ENCODE data around the gene PLB1.

Gene PLB1

DNA sequence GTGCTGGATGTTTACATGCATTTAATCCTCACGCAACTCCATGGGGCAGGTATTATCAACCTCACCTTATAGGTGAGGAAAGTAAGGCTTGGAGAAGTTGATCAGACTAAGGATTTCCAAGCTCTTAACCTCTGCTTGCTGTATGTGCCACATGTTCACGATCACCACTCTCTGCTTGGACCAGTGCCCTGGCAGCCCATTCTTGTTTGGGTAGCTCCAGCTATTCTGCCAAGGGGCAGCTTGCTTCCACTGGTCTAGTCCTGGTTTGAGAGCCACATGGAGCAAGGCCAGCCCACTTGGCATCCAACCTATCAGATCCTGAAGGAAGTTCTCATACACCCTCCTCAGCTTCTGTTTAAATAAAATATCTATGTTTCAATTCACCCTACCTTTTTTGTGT lies 14.3 kb downstream of the PLB1 start:
- no peak for DNase-seq (ENCODE audit: low read depth)
- TF ChIP-seq, protein P1, sequence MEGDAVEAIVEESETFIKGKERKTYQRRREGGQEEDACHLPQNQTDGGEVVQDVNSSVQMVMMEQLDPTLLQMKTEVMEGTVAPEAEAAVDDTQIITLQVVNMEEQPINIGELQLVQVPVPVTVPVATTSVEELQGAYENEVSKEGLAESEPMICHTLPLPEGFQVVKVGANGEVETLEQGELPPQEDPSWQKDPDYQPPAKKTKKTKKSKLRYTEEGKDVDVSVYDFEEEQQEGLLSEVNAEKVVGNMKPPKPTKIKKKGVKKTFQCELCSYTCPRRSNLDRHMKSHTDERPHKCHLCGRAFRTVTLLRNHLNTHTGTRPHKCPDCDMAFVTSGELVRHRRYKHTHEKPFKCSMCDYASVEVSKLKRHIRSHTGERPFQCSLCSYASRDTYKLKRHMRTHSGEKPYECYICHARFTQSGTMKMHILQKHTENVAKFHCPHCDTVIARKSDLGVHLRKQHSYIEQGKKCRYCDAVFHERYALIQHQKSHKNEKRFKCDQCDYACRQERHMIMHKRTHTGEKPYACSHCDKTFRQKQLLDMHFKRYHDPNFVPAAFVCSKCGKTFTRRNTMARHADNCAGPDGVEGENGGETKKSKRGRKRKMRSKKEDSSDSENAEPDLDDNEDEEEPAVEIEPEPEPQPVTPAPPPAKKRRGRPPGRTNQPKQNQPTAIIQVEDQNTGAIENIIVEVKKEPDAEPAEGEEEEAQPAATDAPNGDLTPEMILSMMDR (IDR thresholded peaks at IDR 0.05; ENCODE audit: insufficient read depth, low read depth, low read length, missing control alignments), result no peak
- no peak overlapping the region for H3K4me3 ChIP-seq (ENCODE audit: low read depth, low read length)

DNA sequence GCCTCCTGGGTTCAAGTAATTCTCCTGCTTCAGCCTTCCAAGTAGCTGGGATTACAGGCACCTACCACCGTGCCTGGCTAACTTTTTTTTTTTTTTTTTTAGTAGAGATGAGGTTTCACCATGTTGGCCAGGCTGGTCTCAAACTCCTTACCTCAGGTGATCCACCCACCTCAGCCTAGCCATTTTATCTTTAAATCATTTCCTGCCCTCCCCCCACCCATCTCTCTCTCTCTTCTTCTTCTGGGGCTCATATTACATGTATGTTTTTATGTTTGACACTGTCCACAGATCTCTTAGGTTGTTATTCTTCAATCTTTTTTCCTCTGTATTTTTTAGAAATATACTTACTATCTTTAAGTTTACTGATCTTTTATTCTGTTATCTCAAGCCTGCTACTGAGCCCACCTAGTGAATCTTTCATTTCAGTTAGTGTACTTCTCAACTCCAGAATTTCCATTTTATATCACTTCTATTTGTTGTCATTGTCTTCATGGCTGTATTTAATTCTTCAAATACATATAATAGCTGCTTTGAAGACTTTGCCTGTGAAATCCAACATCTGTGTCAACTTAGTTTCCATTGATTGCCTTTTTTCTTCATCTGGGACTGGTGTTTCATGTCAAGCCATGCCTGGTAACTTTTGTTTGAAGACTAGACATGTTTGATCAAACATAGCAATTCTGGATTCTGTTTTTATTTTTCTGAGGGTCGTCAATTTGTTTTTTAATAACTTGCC lies 16.2 kb downstream of the PLB1 start:
- no peak overlapping the region for H3K4me3 ChIP-seq (ENCODE audit: low read depth, low read length)
- no peak for DNase-seq (ENCODE audit: low read depth)
- TF ChIP-seq, protein P1 (IDR thresholded peaks at IDR 0.05; ENCODE audit: insufficient read depth, low read depth, low read length, missing control alignments), result no peak

DNA sequence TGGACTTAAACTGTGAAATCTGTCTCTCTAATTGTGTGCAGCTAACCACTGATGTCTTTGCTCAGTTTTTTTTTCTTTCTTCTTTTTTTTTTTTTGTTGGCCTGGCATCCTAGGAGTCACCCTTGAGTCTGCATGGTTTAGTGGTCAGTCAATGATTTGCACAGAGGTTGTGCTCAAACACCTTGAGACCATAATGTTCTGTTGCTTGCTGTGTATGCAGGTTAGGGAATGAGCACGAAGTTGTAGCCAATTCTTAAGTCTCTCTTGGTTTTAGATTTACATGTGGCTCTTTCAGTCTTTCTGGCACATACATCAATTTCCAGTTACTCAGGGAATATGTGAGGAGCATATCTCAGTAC lies 16.7 kb downstream of the PLB1 start:
- DNase-seq (ENCODE audit: low read depth), result no peak
- TF ChIP-seq, protein P1 (IDR thresholded peaks at IDR 0.05; ENCODE audit: insufficient read depth, low read depth, low read length, missing control alignments), result no peak
- no peak overlapping the region for H3K4me3 ChIP-seq (ENCODE audit: low read depth, low read length)

DNA sequence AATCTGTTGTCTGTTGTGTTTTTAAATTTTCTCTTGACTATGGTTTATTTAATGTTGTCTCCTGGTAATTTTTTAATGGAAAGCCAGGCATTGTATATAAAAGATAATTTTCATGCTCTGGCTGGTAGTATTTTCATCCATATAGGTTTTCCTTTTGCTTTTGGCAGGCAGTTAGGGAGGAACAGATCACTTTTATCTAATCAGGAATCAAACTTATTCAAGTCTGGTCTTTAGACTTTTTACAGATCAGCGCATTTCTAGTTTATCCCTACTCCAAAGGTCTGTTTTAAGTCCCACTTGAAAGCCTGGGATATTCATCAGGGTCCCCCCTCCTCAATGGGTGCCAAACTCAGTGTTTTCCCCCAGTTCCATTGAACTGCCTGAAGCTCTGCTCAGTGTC lies 17.2 kb downstream of the PLB1 start:
- DNase-seq (ENCODE audit: low read depth), result no peak
- H3K4me3 ChIP-seq (ENCODE audit: low read depth, low read length), result no peak overlapping the region
- TF ChIP-seq, protein P1 (IDR thresholded peaks at IDR 0.05; ENCODE audit: insufficient read depth, low read depth, low read length, missing control alignments), result no peak

DNA sequence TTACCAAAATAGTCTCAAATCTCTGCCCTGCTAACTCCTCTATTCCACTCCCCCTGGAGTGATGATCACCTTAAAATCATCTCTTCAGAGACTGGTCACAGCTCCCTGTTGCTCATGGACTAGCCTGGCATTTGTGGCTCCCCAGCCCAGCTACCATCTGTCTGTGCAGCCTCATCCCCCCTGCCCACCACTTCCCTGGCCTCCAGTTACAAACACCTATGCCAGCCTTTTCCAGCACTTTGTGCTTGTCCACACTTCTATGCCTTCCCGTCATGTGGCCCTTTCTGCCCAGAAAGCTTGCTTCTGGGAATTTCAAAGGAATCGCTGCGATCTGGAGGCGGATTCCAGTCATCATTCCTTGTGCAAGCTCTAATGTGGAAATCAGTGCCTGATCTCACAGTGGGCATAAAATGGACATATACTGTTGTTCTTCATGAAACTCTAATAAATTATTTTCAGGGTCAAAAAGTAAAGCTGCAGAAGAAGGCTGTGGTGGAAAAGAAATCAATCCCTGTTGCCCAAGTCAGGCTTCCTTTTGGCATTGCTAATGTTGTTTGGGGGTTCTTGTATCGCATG lies 19.4 kb downstream of the PLB1 start:
- no peak for DNase-seq (ENCODE audit: low read depth)

DNA sequence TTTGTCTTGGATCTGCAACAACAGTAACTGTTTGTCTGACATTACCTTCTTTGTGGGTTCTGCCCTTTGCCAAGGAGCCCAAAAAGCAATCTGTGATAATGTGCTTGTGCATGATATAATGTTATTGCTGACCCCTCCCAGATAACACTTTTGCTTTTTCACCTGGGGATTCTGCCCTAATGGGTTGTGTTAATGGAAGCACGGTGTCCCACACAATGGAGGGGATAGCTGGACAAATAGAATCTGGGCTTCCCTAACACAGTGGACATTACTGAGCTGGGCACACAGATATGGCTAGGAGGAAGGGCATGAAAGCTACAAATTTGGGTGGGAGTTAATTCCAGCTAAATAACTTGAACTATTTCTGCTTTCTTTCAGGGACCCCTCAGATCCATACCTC lies 20.6 kb downstream of the PLB1 start:
- no peak overlapping the region for H3K4me3 ChIP-seq (ENCODE audit: low read depth, low read length)
- DNase-seq (ENCODE audit: low read depth), result no peak
- TF ChIP-seq, protein P1 (IDR thresholded peaks at IDR 0.05; ENCODE audit: insufficient read depth, low read depth, low read length, missing control alignments), result no peak

More for the DNA sequence above, 19.4 kb downstream of the PLB1 start:
- TF ChIP-seq, protein P1 (IDR thresholded peaks at IDR 0.05; ENCODE audit: insufficient read depth, low read depth, low read length, missing control alignments), result no peak
- no peak overlapping the region for H3K4me3 ChIP-seq (ENCODE audit: low read depth, low read length)

DNA sequence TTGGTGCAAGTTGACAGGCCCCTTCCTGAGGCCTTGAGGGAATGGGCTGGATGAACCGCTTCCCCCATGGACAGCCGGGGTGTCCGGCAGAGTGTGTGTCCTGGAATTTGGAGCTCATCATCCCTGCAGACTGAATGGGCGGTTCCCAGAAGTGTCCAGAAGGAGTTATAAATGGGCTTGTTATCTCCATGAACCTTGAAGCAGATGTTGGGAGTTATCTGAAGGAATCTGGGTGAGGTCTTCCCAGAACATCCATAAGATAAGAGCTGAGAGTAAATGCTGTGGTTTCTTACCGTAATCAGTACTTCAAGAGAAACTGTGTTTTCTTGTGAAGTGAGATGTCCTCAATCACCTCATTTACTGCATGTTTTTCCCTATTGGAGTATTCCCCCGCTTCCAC lies 21.1 kb downstream of the PLB1 start:
- no peak for DNase-seq (ENCODE audit: low read depth)
- TF ChIP-seq, protein P1 (IDR thresholded peaks at IDR 0.05; ENCODE audit: insufficient read depth, low read depth, low read length, missing control alignments), result no peak
- H3K4me3 ChIP-seq (ENCODE audit: low read depth, low read length), result no peak overlapping the region
